GM12801 (cell line): Measurements from ENCODE around the gene IKZF3.

Source experiments
- TF ChIP-seq, protein P1 (sequence below): IDR thresholded peaks from one replicate; pipeline ENCODE4 v1.5.1; 2011; ENCODE audit warnings: control low read depth; ENCODE audit not compliant: insufficient read length; ENCODE audit errors: extremely low read depth

IKZF3 gene

DNA sequence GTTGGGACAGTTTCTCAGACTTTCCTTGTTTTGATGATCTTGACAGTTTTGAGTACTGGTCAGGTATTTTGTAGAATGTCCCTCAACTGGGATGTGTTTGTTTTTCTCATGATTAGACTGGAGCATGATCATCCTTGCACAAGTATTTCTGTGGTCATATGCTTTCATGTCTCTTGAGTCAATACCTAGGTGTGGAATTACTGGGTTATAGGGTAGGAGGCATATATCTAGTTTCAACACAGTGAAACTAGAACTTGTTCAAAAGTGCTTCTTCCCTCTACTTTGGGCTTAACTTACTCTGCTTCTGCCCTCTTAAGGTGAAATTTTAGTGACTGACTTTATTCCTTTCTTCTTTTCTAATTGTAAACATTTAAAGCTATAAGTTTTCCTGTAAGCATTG, 30.1 kb downstream of the IKZF3 start:
- TF ChIP-seq, protein P1, sequence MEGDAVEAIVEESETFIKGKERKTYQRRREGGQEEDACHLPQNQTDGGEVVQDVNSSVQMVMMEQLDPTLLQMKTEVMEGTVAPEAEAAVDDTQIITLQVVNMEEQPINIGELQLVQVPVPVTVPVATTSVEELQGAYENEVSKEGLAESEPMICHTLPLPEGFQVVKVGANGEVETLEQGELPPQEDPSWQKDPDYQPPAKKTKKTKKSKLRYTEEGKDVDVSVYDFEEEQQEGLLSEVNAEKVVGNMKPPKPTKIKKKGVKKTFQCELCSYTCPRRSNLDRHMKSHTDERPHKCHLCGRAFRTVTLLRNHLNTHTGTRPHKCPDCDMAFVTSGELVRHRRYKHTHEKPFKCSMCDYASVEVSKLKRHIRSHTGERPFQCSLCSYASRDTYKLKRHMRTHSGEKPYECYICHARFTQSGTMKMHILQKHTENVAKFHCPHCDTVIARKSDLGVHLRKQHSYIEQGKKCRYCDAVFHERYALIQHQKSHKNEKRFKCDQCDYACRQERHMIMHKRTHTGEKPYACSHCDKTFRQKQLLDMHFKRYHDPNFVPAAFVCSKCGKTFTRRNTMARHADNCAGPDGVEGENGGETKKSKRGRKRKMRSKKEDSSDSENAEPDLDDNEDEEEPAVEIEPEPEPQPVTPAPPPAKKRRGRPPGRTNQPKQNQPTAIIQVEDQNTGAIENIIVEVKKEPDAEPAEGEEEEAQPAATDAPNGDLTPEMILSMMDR, result no peak

DNA sequence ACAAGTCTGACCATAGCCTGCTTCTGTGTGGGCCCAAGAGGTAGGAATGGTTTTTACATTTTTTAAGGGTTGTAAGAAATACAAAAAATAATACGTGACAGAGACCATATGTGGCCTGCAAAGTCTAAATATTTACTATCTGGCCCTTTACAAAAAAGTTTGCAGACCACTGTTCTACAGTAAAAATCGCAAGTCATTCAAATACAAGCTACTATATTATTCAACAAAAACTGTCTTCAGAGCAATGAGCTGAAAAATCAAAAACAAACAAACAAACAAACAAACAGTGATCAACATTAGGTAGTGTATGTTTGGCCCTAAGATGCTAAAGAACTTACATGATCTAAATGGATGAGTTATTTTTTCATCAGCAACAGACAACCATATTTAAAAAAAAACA, 32.5 kb downstream of the IKZF3 start:
- TF ChIP-seq, protein P1, result no peak

DNA sequence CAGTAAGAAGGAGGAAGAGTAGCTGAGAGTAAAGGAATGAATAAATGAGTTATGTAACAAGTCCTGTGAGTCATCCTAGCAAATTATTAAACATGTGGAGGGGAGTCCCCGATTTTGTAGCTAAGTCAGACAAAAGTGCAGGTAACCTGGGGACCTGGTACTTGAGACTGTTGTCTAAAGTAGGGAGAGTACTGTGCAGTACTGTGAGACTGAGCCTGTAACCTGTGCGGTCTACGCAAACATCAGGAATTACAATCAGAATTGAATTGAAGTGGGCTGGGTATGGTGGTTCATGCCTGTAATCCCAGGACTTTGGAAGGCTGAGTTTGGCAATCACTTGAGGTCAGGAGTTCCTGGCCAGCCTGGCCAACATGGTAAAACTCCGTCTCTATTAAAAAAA, 35.7 kb downstream of the IKZF3 start:
- TF ChIP-seq, protein P1, result no peak

DNA sequence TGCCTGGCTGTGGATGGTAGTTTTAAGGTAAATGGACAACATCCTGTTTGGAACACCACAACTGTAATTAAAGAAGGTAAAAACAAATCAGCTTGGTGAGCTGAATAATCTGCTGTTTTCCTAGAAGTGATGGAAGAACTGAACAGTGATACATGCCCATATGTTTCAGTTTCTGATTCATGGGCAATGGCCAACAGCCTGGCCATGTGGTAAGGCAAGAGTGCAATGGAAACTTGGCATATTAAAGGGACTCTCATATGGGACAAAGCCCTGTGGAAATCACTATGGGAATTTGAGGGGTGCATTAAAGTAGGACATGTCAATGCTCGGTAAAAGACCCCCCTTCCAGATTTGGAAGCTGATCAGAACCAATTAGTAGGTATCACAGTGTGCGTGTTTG, 37.8 kb downstream of the IKZF3 start:
- TF ChIP-seq, protein P1, result no peak

DNA sequence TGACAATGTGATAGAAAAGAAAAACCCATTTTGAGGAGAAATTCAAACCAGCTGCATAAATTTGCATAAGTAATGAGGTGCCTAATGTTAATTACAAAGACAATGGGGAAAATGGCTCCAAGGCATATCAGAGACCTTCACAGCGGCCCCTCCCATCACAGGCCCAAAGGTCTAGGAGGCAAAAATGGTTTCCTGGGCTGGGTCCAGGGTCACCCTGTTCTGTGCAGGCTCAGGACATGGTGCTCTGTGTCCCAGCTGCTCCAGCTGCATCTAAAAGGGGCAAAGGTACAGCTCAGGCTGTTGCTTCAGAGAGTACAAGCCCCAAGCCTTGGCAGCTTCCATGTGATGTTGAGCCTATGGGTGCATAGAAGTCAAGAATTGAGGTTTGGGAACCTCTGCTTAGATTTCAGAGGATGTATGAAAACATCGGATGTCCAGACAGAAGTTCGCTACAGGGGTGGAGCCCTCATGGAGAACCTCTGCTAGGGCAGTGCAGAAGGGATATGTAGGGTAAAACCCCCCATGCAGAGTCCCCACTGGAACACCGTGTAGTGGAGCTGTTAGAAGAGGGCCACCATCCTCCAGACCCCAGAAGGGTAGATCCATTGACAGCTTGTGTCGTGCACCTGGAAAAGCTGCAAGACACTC, 40.6 kb downstream of the IKZF3 start:
- TF ChIP-seq, protein P1, result no peak

DNA sequence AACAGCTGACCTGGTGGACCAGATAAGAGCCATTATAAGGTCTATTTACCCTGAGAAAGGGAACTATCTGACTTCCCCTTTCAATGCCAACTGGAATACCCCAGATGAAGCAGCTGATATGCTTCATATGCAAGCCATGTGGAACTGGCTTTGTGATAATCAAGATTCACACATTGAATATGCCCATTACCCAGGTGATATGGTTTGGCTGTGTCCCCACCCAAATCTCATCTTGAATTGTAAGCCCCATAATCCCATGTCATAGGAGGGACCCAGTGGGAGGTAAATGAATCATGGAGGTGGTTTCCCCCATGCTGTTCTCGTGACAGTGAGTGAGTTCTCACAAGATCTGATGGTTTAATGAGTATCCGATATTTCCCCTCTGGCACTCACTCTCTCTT, 42.1 kb downstream of the IKZF3 start:
- TF ChIP-seq, protein P1, result no peak

DNA sequence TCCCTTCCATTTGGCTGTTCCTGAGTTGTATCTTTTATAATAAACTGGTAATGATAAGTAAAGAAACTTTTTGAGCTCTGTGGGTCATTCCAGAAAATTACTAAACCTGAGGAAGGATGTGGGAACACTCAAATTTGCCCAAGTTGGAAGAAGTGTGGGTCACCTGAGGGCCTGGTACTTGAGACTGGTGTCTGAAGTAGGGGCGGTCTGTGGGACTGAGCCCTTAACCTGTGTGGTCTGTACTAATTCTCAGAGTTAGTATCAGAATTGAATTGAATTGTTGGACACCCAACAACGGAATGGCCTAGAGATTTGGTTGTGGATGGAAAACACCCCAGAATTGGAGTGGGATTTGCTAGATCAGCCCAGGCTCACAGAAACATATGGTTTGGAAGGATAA, 43.1 kb downstream of the IKZF3 start:
- TF ChIP-seq, protein P1, result no peak
